ENCODE data around the gene GUCY2D.

GRCh38 chr17:8020776-8021564 lies 18.6 kb downstream of the GUCY2D start:
- TF ChIP-seq CTCF (conservative IDR thresholded peaks at IDR 0.05; ENCODE audit: low read depth in 2 of 2) (no peak), EZH2 (IDR thresholded peaks at IDR 0.05; ENCODE audit: low read depth, unreplicated experiment) (no peak), JUNB (IDR thresholded peaks at IDR 0.05; ENCODE audit: unreplicated experiment) (no peak), POLR2AphosphoS5 (IDR thresholded peaks at IDR 0.05; ENCODE audit: low read depth) (no peak), ETS1 (IDR thresholded peaks at IDR 0.05) (no peak), NANOG (IDR thresholded peaks at IDR 0.05; ENCODE audit: borderline replicate concordance) (no peak), CREB1 (CRISPR knock-in tag; IDR thresholded peaks at IDR 0.05; ENCODE audit: low read depth) (no peak), EZH2phosphoT487 (IDR thresholded peaks at IDR 0.05; ENCODE audit: unreplicated experiment) (no peak), REST (IDR thresholded peaks at IDR 0.05; ENCODE audit: unreplicated experiment) (no peak), STAT1 (IDR thresholded peaks at IDR 0.05; ENCODE audit: unreplicated experiment) (no peak), ZNF462 (CRISPR knock-in tag; IDR thresholded peaks at IDR 0.05) (no peak)

Data from GM23338 (cell line).